ENCODE data around the gene TNFSF8. TPM values are rescaled to one million over a fixed set of nuclear protein-coding genes. Genes with fewer than 3 reads are reported as not detected.
A peak's percentile ranks its signal among the peaks of the same experiment; 100 is the strongest.

Gene TNFSF8
- total RNA-seq, 2 donors from 2014 or later: 0.32 to 2.4 TPM

DNA sequence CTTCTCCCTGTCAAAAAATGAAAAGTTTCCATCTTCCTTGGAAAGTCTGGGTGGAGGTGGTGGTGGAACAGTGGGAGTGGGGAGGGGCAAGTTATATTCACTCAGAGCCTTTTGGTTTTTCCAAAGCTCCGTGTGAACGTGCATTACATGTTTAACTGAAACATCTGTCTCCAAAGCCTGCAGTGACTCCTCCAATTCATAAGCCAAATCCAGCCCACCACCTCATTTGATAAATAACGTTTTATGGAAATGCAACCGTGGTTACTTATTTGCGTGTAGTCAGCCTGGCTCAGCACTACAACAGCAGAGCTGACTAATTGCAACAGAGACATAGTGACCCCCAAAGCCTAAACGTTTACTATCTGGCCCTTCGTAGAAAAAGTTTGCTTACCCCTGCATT is 13.9 kb downstream of the TNFSF8 start:
- intact Hi-C loops (cut with DNase I): no loop called here
- Histone ChIP-seq H3K4me1 (replicated peaks) (no peaks in the 10 kb centered on the region), H3K27me3 (replicated peaks; ENCODE audit: insufficient read depth) (no peaks in the 10 kb centered on the region), H3K9me3 (no peaks in the 10 kb centered on the region), H3K27ac (no peak overlapping the region), H3K36me3 (no peaks in the 10 kb centered on the region), H3K4me3 (no peak overlapping the region)
- no peak for DNase-seq (ENCODE audit: low spot score)
- TF ChIP-seq POLR2AphosphoS5 (IDR thresholded peaks at IDR 0.05) (no peak), POLR2A (IDR thresholded peaks at IDR 0.05) (no peak)
- TF ChIP-seq, protein P1, sequence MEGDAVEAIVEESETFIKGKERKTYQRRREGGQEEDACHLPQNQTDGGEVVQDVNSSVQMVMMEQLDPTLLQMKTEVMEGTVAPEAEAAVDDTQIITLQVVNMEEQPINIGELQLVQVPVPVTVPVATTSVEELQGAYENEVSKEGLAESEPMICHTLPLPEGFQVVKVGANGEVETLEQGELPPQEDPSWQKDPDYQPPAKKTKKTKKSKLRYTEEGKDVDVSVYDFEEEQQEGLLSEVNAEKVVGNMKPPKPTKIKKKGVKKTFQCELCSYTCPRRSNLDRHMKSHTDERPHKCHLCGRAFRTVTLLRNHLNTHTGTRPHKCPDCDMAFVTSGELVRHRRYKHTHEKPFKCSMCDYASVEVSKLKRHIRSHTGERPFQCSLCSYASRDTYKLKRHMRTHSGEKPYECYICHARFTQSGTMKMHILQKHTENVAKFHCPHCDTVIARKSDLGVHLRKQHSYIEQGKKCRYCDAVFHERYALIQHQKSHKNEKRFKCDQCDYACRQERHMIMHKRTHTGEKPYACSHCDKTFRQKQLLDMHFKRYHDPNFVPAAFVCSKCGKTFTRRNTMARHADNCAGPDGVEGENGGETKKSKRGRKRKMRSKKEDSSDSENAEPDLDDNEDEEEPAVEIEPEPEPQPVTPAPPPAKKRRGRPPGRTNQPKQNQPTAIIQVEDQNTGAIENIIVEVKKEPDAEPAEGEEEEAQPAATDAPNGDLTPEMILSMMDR (IDR thresholded peaks at IDR 0.05): no peak
- 73% methylated on average over 7 of the region's 7 CpGs for WGBS

DNA sequence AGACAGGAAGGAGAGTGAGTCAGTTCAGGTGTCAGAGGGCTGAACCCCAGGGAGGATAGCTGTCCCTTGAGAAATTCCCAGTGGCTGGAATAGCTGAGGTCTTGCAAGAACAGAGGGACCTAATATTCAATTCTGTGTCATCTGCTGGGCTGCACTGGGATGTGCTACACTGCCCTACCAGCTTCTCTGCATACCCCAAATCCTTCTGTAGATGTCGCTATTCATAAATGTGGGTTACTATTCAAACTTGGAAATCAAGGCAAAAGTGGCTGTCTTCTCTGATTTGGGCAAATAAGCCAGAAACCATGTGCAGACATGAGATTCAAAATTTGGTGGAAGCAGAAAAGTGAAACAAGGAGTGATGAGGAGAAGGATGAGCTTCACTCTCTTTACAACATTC is 16.3 kb downstream of the TNFSF8 start:
- WGBS: 96% methylated on average over 1 of the region's 1 CpG
- no peak overlapping the region for H3K4me3 ChIP-seq
- H3K36me3 ChIP-seq: no peaks in the 10 kb centered on the region
- intact Hi-C loops (cut with DNase I): loop anchor here (5.0 kb wide), 4 partner anchors 98 to 608 kb away; partner anchors contain the start of gene TEX48
- H3K4me1 ChIP-seq (replicated peaks): no peaks in the 10 kb centered on the region
- no peak for DNase-seq (ENCODE audit: low spot score)
- H3K27me3 ChIP-seq (replicated peaks; ENCODE audit: insufficient read depth): no peaks in the 10 kb centered on the region
- TF ChIP-seq, protein P1 (IDR thresholded peaks at IDR 0.05): no peak
- no peak for TF ChIP-seq POLR2A (IDR thresholded peaks at IDR 0.05)
- TF ChIP-seq POLR2AphosphoS5 (IDR thresholded peaks at IDR 0.05): no peak
- H3K27ac ChIP-seq: no peak overlapping the region
- no peaks in the 10 kb centered on the region for H3K9me3 ChIP-seq

DNA sequence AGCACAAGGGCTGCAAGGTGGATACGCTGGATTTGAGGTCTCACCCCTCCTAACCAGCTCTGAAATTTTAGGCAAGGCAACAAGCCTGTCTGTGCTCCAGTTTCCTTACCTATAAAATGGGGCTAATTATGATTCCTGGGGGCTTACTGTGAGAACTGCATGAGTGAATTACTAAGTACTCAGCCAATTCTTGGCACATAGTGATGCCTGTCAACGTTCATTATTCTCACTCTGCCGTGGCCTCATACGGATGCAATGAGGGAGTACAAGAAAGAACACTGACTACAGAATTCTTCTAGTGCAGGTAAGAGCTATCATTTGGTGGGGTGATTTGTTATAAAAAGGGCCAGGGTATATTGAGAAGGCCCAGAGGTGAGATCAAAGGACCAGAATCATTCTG is 16.7 kb downstream of the TNFSF8 start:
- WGBS: 89% methylated on average over 4 of the region's 4 CpGs
- intact Hi-C loops (cut with DNase I): loop anchor here (5.0 kb wide), 4 partner anchors 99 to 609 kb away; partner anchors contain the start of gene TEX48

DNA sequence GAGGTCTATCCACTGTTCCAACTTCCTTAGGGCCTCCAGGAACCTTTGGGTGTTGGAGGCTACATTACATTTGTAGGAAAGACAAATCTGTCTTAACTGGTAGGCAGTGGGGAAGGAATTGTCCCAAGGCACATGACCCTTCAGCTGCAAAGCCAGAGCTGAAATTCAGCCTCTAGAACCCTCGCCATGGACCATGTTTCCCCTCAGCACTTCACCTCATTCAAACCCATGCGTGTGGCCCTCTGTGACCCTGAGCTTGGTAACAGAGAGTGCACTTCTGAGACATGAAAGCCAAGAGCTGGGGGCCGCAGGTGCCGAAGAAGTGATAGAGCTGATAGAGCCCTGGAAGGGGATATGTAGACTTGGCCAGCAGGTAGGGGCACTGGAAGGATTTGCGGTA is 17.2 kb downstream of the TNFSF8 start:
- Histone ChIP-seq H3K9me3 (no peaks in the 10 kb centered on the region), H3K27me3 (replicated peaks; ENCODE audit: insufficient read depth) (no peaks in the 10 kb centered on the region), H3K27ac (no peak overlapping the region), H3K4me3 (no peak overlapping the region), H3K36me3 (no peaks in the 10 kb centered on the region), H3K4me1 (replicated peaks) (peaks cover 3% of the 10 kb centered on the region)
- intact Hi-C loops (cut with DNase I): loop anchor here (5.0 kb wide), 4 partner anchors 99 to 609 kb away; partner anchors contain the start of gene TEX48
- TF ChIP-seq POLR2A (IDR thresholded peaks at IDR 0.05) (no peak), POLR2AphosphoS5 (IDR thresholded peaks at IDR 0.05) (no peak)
- TF ChIP-seq, protein P1 (IDR thresholded peaks at IDR 0.05): no peak
- no peak for DNase-seq (ENCODE audit: low spot score)
- WGBS: 86% methylated on average over 5 of the region's 5 CpGs

More for the DNA sequence above, 16.7 kb downstream of the TNFSF8 start:
- H3K27ac ChIP-seq: no peak overlapping the region
- no peak for DNase-seq (ENCODE audit: low spot score)
- H3K9me3 ChIP-seq: no peaks in the 10 kb centered on the region
- TF ChIP-seq POLR2A (IDR thresholded peaks at IDR 0.05): no peak
- no peak for TF ChIP-seq POLR2AphosphoS5 (IDR thresholded peaks at IDR 0.05)
- TF ChIP-seq, protein P1 (IDR thresholded peaks at IDR 0.05): no peak
- H3K36me3 ChIP-seq: no peaks in the 10 kb centered on the region
- no peak overlapping the region for H3K4me3 ChIP-seq
- H3K27me3 ChIP-seq (replicated peaks; ENCODE audit: insufficient read depth): no peaks in the 10 kb centered on the region
- H3K4me1 ChIP-seq (replicated peaks): peaks cover 2% of the 10 kb centered on the region

DNA sequence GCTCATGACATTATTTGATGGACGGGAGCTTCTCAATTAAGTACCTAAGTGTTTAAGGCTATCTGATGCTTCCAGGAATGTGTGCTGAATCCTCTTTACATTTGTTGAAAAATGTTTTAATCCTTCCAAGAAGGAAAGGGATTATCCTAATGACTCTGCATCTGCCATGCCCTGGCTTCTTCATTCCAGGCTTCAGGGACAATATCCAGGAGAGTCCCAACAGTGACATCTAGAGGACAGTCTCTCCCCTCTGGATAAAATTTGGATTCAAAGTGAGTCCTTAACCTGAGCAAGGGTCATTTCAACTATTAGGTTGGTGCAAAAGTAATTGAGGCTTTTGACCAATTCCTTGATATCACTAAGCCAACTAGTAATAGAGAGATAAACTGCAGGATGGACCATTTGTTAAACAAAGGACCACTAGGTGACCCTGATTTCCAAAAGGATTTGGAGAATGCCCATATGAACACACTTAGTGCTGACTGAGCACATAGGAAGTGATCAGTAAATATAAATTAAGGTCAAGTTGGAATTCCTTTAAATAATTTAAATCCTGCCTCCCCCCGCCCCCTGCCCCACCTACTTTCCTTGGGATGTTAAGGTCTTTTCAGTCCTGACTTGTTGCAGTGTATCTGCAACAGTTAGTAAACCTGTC is 19.1 kb downstream of the TNFSF8 start:
- DNase-seq (ENCODE audit: low spot score): peak; percentile 30
- TF ChIP-seq POLR2AphosphoS5 (IDR thresholded peaks at IDR 0.05) (no peak), POLR2A (IDR thresholded peaks at IDR 0.05) (no peak)
- TF ChIP-seq, protein P1 (IDR thresholded peaks at IDR 0.05): peak; percentile 26 to 80 (median 76)
- no peak overlapping the region for H3K27ac ChIP-seq

More for the DNA sequence above, 19.1 kb downstream of the TNFSF8 start:
- no peaks in the 10 kb centered on the region for H3K36me3 ChIP-seq
- H3K4me3 ChIP-seq: no peak overlapping the region
- WGBS: 63% methylated on average over 2 of the region's 2 CpGs
- H3K4me1 ChIP-seq (replicated peaks): peaks cover 3% of the 10 kb centered on the region
- no peaks in the 10 kb centered on the region for H3K9me3 ChIP-seq
- intact Hi-C loops (cut with DNase I): loop anchor here (5.0 kb wide), 4 partner anchors 101 to 611 kb away; partner anchors contain the start of gene TEX48
- no peaks in the 10 kb centered on the region for H3K27me3 ChIP-seq (replicated peaks; ENCODE audit: insufficient read depth)

Data from prostate gland (tissue), 2 donors.